Measurements from ENCODE around the gene MRPL16. TPM values are rescaled to one million over a fixed set of nuclear protein-coding genes. Genes with fewer than 3 reads are reported as not detected.

MRPL16 gene
- total RNA-seq (2014; rRNA removed; shearing (Covaris generic)) (74.8 and 77.4 TPM in 2 replicates), polyA plus RNA-seq (2016; fragmentation: Nextera tagmentation; extraction: Ambion mirVana) (149 and 176 TPM in 2 replicates)
- long read RNA-seq, transcript MRPL16-201 (4 exons, 1,182 nt) = major isoform, 73 of 81 reads
- long read RNA-seq, partial matches to known transcripts = 2 of 81 reads
- long read RNA-seq, other reads (novel, unspliced or antisense) = 3 of 81 reads

DNA sequence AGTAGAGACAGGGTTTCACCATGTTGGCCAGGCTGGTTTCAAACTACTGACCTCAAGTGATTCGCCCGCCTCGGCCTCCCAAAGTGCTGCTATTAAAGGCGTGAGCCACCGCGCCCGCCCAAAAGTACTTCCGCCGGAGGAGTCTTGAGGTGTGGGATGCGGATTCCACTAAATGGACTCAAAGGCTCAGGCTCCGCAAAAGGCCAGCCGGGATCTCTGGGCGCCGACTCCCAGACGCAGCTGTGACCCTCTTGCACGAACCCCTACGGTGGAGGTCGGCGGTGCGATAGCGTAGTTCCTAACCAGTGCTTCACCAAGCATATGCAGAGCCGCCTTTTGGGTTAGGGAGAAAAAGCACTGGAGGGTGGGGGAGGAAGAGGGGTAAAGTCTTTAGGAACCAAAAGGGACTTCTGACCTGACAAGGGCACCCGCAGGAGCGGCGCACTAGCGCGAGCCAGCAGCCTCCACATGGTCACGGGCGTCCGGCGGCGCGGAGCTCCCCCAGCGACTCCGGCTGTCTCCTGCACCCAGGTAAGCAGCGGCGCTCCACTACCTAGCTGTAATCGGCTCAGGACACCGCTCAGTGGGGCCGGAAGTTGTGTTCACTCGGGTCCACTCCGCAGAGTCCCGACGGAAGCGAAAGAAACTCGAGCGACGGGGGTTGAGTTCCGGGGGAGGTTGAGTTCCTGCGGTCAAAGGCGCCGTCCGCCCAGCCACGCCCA lies at the start of gene MRPL16:
Gene MRPL16, minus strand, starts transcription at position 590 of the 722 bp plus-strand sequence. Its CDS starts 120 bp downstream, at position 470.
- TF ChIP-seq JUNB (IDR thresholded peaks at IDR 0.05; ENCODE audit: unreplicated experiment) = no peak
- peak; percentile 17 to 21; a peak in 1 of 4 replicates for TF ChIP-seq CTCF (conservative IDR thresholded peaks at IDR 0.05; ENCODE audit: low read depth in 2 of 2)
- TF ChIP-seq CREB1 (CRISPR knock-in tag; IDR thresholded peaks at IDR 0.05; ENCODE audit: low read depth) = peak; percentile 73
- TF ChIP-seq ETS1 (IDR thresholded peaks at IDR 0.05) = peak; percentile 74
- peak; percentile 87 for TF ChIP-seq POLR2AphosphoS5 (IDR thresholded peaks at IDR 0.05; ENCODE audit: low read depth)
- TF ChIP-seq ZNF462 (CRISPR knock-in tag; IDR thresholded peaks at IDR 0.05) = no peak
- TF ChIP-seq STAT1 (IDR thresholded peaks at IDR 0.05; ENCODE audit: unreplicated experiment) = no peak
- peaks cover 44% of the 10 kb centered on the region for H3K36me3 Mint-ChIP-seq (ENCODE audit: low read depth)
- peak within 1 kb of the TSS; percentile 92 for H3K4me2 ChIP-seq
- H3K79me2 ChIP-seq (replicated peaks; ENCODE audit: insufficient read depth) = peaks cover 16% of the 10 kb centered on the region
- peak within 1 kb of the TSS; percentile 91 for H3K27ac ChIP-seq (ENCODE audit: low read depth)
- no peaks in the 10 kb centered on the region; the same call in 1 of the 2 replicates for H4K20me1 ChIP-seq (replicated peaks; ENCODE audit: insufficient read depth)
- peak within 1 kb of the TSS; percentile 28; the same call in 1 of the 2 replicates for H2AFZ ChIP-seq
- peaks cover 34% of the 10 kb centered on the region for H3K4me1 ChIP-seq (ENCODE audit: insufficient read depth)
- no peaks in the 10 kb centered on the region for H3K9me3 Mint-ChIP-seq
- H3K27me3 Mint-ChIP-seq (ENCODE audit: insufficient read depth, low read depth, poor library complexity) = peaks cover 9% of the 10 kb centered on the region
- peaks cover 33% of the 10 kb centered on the region for H3K36me3 ChIP-seq (ENCODE audit: insufficient read depth)
- peak within 1 kb of the TSS; percentile 98 for H3K27ac Mint-ChIP-seq
- no peaks in the 10 kb centered on the region for H3K27me3 ChIP-seq (ENCODE audit: insufficient read depth)
- DNase-seq (ENCODE audit: low spot score) (peak; percentile 97), ATAC-seq (peak; percentile 98)
- H3K4me1 Mint-ChIP-seq = peaks cover 33% of the 10 kb centered on the region
- H3F3A ChIP-seq (replicated peaks; ENCODE audit: low read depth) = no peaks in the 10 kb centered on the region
- H3K4me3 Mint-ChIP-seq = peak within 1 kb of the TSS; percentile 96
- H3K9me2 ChIP-seq (ENCODE audit: insufficient read depth) = no peaks in the 10 kb centered on the region
- H3K4me3 ChIP-seq = peak within 1 kb of the TSS; percentile 96

All from GM23338 (cell line).